Natural killer cell (primary cell): Measurements from ENCODE around the gene ZNF618. TPM values are rescaled to one million over a fixed set of nuclear protein-coding genes. Genes with fewer than 3 reads are reported as not detected.

Experiments used
- ATAC-seq, 3 donors: fragments of 150-1000 bp in 2 of 3; fragments of 200-7000 bp in 1 of 3; cut with Tn5 transposase; 1 replicate in 1 of 3; 2 replicates in 2 of 3; pipeline ENCODE4 v1.10.0; 2021; ENCODE audit warnings: mild to moderate bottlenecking in 2 of 3, moderate library complexity in 2 of 3
- DNase-seq, 2 donors: peaks; one replicate each; pipeline versions ENCODE4 v3.0.0 to v3.0.0-alpha.2; 2013 to 2021; ENCODE audit warnings: mixed read lengths in 1 of 2
- H3K27ac ChIP-seq: one replicate; pipeline ENCODE4 v1.5.1; 2013; ENCODE audit warnings: mild to moderate bottlenecking, low read length
- H3K27me3 ChIP-seq: one replicate; pipeline ENCODE4 v1.6.1; 2013; ENCODE audit warnings: low read length; ENCODE audit not compliant: control insufficient read depth, insufficient read depth
- H3K36me3 ChIP-seq: one replicate; pipeline ENCODE4 v1.6.1; 2013; ENCODE audit warnings: low read length; ENCODE audit not compliant: control insufficient read depth, insufficient read depth
- H3K4me1 ChIP-seq: one replicate; pipeline ENCODE4 v1.6.1; 2013; ENCODE audit warnings: low read length; ENCODE audit not compliant: control insufficient read depth, insufficient read depth
- H3K4me3 ChIP-seq: one replicate; pipeline ENCODE4 v1.5.1; 2013; ENCODE audit warnings: low read length
- H3K9me3 ChIP-seq: one replicate; pipeline ENCODE4 v1.6.1; 2013; ENCODE audit warnings: low read length; ENCODE audit not compliant: control insufficient read depth, insufficient read depth
- H3K27ac Mint-ChIP-seq, 2 donors: one replicate each; pipeline ENCODE4 v1.8.0; 2022; ENCODE audit warnings: mild to moderate bottlenecking in 2 of 2, mixed read lengths in 2 of 2, moderate library complexity in 1 of 2
- H3K27me3 Mint-ChIP-seq, 2 donors: one replicate each; pipeline ENCODE4 v1.8.0; 2022; ENCODE audit warnings: low read depth in 2 of 2, mixed read lengths in 2 of 2
- H3K36me3 Mint-ChIP-seq: one replicate; pipeline ENCODE4 v1.8.0; 2022; ENCODE audit warnings: mixed read lengths
- H3K4me1 Mint-ChIP-seq, 2 donors: one replicate each; pipeline ENCODE4 v1.8.0; 2022; ENCODE audit warnings: mixed read lengths in 2 of 2
- H3K4me3 Mint-ChIP-seq: one replicate; pipeline ENCODE4 v1.8.0; 2022; ENCODE audit warnings: mild to moderate bottlenecking, moderate library complexity, mixed read lengths
- H3K9me3 Mint-ChIP-seq, 2 donors: one replicate each; pipeline ENCODE4 v1.8.0; 2022; ENCODE audit warnings: mixed read lengths in 2 of 2
- WGBS: methylation state at CpG from one replicate; pipeline ENCODE4 v1.1.7; 2013; ENCODE audit warnings: missing lambda C conversion rate; ENCODE audit not compliant: insufficient coverage; 5-methylcytosine and 5-hydroxymethylcytosine counted together
- intact Hi-C: fragments of 100-400 bp; cut with micrococcal nuclease; formaldehyde crosslinking; loops from one replicate; pipeline ENCODE4 v1.14.2; 2022
- total RNA-seq, 4 donors: library from RNA; stranded (reverse); fragments of 120-200 nt in 1 of 4; gene quantifications; one replicate each; pipeline versions ENCODE4 v1.2.3 to v1.2.4, GENCODE V29; 2013 to 2022
- TF ChIP-seq, protein P1 (sequence below): fragments of 200-600 bp; IDR thresholded peaks from one replicate; pipeline ENCODE4 v1.8.0; 2022; ENCODE audit warnings: antibody characterized with exemption

ZNF618 gene
- total RNA-seq, 3 donors from 2014 or later (not counting 1 experiment from before 2014, with no cell fraction given), result 9.2 to 10.7 (median 10.0) TPM

DNA sequence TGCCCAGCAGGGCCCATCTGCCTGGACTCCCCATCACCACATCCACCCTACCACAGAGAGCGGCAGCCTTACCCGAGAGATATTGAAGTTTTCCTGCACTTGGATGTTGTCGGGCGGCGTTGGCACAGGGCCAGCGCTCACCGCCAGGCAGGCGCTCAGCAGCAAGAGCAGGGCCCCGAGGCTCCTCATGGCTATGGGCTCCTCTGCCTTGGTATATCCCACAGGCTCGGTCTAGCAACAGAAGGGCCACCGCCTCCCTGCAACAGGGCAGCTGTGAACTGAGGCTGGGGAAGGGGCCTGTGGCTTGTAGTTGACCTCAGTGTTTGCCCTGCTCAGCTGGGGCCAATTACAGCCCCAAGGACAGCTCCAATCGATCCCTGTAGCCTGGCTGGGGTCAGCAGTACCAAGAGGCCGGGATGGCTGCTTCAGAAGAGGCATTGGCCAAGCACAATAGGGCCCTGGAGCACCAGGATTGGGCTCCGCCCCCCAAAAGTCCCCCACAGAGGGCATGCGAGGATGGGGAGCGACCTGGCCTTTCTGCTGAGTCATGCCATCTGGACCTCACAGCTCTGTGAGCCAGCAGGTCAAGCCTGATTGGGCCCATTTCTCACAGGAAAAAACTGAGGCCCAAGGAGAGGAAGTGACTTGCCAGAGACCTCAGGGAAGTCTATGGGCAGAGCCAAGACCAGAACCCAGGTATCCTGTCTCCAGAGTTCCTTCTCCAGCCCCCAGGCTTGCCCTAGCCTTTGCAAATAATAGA lies 202.1 kb downstream of the ZNF618 start, which contains the start of gene AMBP:
AMBP (minus strand) TSS at position 280 of the 760 bp plus-strand sequence; CDS start at position 189, 91 bp downstream.
- Histone ChIP-seq H3K36me3 (no peaks in the 10 kb centered on the region), H3K9me3 (no peaks in the 10 kb centered on the region), H3K4me1 (no peaks in the 10 kb centered on the region), H3K27ac (no peak within 1 kb of the TSS), H3K27me3 (no peaks in the 10 kb centered on the region), H3K4me3 (no peak within 1 kb of the TSS)
- Mint-ChIP-seq H3K4me1 (no peaks in the 10 kb centered on the region), H3K27ac (no peak within 1 kb of the TSS), H3K9me3 (no peaks in the 10 kb centered on the region), H3K27me3 (peaks cover 9 to 22% of the 10 kb centered on the region in 2 donors), H3K36me3 (no peaks in the 10 kb centered on the region), H3K4me3 (no peak within 1 kb of the TSS)
- TF ChIP-seq, protein P1, sequence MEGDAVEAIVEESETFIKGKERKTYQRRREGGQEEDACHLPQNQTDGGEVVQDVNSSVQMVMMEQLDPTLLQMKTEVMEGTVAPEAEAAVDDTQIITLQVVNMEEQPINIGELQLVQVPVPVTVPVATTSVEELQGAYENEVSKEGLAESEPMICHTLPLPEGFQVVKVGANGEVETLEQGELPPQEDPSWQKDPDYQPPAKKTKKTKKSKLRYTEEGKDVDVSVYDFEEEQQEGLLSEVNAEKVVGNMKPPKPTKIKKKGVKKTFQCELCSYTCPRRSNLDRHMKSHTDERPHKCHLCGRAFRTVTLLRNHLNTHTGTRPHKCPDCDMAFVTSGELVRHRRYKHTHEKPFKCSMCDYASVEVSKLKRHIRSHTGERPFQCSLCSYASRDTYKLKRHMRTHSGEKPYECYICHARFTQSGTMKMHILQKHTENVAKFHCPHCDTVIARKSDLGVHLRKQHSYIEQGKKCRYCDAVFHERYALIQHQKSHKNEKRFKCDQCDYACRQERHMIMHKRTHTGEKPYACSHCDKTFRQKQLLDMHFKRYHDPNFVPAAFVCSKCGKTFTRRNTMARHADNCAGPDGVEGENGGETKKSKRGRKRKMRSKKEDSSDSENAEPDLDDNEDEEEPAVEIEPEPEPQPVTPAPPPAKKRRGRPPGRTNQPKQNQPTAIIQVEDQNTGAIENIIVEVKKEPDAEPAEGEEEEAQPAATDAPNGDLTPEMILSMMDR, result no peak
- WGBS, result 76% methylated on average over 16 of the region's 16 CpGs
- ATAC-seq (no peak), DNase-seq (no peak)
- intact Hi-C loops, result no loop called here

DNA sequence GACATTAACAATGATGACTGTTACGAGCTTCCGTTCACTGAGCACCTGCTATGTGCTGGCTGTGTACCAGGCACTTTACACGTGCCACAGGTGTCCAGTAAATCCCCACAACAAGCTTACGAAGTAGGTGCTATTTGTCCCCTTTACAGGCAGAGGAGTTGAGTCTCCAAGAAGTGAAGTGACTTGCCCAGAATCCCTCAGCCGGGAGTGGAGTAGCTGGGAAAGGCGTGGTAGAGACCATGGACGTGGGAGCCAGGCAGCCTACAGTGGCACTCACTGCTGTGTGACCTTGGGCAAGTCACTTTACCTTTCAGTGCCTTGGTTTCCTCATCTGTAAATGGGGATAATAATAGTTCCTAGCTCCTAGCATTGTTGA lies 202.7 kb downstream of the ZNF618 start:
- TF ChIP-seq, protein P1, result no peak
- intact Hi-C loops, result no loop called here
- H3K27me3 Mint-ChIP-seq, result peaks cover 9 to 22% of the 10 kb centered on the region in 2 donors
- Histone ChIP-seq H3K27me3 (no peaks in the 10 kb centered on the region), H3K4me3 (no peak overlapping the region), H3K27ac (no peak overlapping the region), H3K4me1 (no peaks in the 10 kb centered on the region), H3K9me3 (no peaks in the 10 kb centered on the region), H3K36me3 (no peaks in the 10 kb centered on the region)
- H3K36me3 Mint-ChIP-seq, result no peaks in the 10 kb centered on the region
- H3K4me1 Mint-ChIP-seq, result no peaks in the 10 kb centered on the region
- 80% methylated on average over 7 of the region's 7 CpGs for WGBS
- no peaks in the 10 kb centered on the region for H3K9me3 Mint-ChIP-seq
- ATAC-seq, result no peak
- no peak for DNase-seq
- no peak overlapping the region for H3K4me3 Mint-ChIP-seq
- H3K27ac Mint-ChIP-seq, result no peak overlapping the region

DNA sequence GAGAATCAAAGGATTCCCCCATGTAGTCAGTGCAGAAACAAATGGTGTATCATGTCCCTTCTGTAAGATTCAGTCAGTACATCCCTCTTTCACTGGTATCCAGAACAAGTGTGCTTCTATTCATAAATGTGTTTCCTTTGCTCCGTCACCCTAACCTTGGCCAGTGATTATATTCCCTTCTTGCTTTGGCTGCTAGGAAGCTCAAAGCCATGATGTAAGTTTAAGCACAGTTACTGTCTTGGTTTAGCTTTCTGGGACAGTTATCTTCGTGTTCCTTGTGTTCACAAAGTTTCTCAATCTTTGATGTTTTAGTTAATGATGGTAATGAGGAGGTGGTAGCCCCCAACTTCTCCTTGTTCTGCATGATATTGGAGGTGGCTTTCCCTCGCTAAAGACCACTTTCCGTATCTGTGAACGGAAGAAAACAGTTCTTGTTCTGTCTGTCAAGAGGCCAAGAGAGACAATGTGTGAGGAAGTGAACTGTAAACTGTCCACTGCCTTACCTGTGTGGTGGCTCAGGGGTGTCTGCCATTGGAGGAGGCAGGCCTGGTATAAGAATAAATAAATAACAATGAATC lies 204.2 kb downstream of the ZNF618 start:
- Mint-ChIP-seq H3K4me1 (no peaks in the 10 kb centered on the region), H3K27ac (no peak overlapping the region), H3K4me3 (no peak overlapping the region), H3K27me3 (peaks cover 6 to 19% of the 10 kb centered on the region in 2 donors), H3K9me3 (no peaks in the 10 kb centered on the region), H3K36me3 (no peaks in the 10 kb centered on the region)
- no peak for ATAC-seq
- Histone ChIP-seq H3K4me3 (no peak overlapping the region), H3K27me3 (no peaks in the 10 kb centered on the region), H3K4me1 (no peaks in the 10 kb centered on the region), H3K27ac (no peak overlapping the region), H3K9me3 (no peaks in the 10 kb centered on the region), H3K36me3 (no peaks in the 10 kb centered on the region)
- intact Hi-C loops, result no loop called here
- TF ChIP-seq, protein P1, result no peak
- 80% methylated on average over 5 of the region's 5 CpGs for WGBS
- no peak for DNase-seq
